GM21529 (cell line): Measurements from ENCODE around the gene PADI1.

Experiments used
- ATAC-seq: cut with Tn5 transposase; IDR thresholded peaks from one replicate; pipeline ENCODE4 v1.9.1; 2021; ENCODE audit not compliant: unreplicated experiment

The PADI1 gene

DNA sequence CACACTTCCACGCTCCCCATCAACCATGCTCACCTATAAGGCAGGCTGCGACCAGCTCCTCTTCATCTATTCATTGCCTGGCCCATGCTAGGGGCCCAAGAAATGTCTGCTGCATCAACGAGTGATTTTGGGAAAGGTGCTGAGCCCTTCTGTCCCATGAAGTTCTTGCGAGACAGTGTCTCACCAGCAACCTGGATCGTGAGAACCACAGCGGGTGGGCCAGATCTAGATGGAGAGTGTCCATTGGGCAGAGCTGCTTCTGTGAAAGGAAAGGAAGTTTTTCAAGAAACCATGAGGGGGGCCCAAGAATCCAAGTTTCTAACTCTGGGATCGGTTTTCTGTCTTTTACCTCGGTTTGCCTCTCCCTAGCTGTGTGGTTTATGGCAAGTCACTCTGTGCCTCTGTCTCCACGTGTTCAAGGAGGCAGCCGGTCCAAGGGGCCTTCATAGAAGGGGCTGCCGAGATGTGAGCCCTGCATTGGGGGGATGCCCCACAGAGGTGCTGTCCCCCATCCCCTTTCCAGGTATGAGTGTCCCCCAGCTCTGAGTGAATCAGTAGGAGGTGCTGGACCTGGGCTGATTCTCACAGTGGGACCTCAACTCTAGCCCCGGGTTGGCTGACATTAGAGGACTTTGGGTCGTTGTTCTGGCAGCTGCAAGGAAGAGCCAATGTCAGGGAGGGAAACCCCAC is 8.3 kb upstream of the PADI1 start:
- no peak for ATAC-seq

DNA sequence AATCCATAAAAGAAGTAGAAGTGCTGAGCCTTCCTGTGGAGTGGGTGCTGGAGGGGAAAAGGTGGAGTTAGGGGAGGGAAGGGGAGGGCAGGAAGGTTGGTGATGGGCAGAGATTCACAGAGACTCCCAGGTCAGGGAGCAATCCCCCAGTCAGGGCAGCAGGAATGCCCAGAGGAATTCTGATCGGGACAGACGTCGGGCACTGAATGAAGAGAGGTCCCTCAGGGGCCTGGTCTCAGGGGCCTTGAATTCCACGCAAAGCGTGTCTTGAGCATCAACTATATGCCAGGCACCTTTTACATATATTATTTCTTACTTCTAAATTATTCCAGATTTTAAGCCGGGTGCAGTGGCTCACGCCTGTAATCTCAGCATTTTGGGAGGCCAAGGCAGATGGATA is 7.2 kb upstream of the PADI1 start:
- ATAC-seq, result no peak

DNA sequence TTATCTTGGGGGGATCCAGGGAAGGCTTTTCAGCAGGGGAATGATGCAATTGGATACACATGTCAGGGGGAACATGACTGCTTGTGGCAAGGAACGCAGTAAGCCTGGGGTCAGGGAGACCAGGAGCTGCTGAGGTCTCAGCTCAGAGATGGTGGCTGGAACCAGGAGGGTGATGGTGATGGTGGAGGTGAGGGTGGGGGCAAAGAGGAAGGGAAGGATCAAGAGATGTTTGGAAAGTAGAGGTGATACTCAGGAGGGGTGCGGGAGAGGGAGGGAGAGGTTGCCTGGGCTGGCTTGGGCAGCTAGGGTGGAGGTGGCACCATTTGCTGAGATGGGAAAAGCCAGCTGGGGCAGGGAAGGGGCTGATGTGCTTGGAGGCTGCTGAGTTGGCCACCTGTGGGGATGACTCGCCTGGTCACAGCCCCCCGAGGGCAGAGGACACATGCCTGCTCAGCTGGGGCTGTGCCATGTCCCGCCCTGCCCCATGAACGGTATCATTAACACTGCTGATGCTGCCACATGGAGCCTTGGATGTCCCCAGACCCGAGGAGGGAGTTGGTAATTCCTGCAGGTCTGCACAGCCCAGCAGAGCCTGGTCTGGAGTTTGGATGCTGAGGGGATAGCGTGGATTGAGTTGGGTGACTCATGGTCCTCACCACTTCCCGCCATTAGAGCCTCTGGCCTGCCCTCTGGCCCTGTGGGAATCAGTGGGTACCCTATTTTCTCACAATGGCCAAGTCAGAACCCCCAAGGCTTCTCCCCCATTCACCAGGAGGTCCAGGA is 6.3 kb upstream of the PADI1 start:
- ATAC-seq, result no peak

DNA sequence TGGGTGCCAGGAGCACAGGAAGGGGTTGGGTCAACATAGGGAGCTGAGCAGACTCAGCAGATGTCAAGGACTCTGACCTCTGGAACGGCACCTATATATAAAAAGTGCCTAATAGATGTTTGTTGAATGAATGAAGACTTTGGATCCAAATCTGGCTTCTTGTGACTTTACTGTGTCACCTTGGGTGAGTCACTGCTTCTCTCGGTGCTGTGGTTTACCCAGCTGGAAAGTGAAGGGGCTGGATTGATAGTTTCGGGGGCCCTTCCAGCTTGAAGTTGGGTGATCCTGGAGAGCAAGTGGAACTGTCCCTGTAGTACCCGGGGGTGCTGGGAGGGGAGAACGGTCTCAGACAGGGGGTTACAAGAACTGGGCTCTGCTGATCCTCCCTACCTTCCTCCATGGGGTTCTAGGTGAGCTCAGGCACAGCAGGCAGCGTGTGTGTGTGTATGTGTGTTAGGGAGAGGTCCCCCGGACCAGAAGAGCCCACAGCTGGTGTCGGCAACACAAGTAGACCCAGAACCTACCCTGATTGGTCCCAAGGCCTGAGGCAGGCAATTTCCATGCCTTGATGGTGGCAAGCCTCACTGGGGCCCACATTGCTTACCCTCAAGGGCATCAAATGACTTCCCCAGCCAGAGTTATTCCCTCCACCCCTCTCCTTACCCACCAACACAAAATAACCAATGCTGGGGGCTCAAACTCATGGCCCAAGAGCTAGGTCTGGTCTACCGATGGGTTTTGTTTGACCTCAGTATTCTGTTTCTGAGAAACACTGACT is 5.5 kb upstream of the PADI1 start:
- no peak for ATAC-seq

DNA sequence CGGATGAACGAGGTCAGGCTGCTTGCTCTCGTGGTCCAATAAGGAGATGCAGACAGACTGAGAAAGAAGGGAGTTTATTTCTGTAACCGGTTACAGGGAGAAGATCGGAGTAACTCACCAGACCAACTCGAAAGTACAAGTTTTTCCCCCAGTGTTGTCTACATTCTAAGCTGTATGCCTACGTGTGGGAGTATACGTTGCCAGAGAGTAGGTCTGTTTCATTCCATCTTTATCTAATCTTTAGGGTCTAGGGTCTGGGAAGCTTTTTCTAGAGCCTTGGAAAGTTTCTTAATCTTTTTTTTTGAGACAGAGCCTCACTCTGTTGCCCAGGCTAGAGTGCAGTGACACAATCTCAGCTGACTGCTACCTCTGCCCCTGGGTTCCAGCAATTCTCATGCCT is 4.7 kb upstream of the PADI1 start:
- no peak for ATAC-seq

DNA sequence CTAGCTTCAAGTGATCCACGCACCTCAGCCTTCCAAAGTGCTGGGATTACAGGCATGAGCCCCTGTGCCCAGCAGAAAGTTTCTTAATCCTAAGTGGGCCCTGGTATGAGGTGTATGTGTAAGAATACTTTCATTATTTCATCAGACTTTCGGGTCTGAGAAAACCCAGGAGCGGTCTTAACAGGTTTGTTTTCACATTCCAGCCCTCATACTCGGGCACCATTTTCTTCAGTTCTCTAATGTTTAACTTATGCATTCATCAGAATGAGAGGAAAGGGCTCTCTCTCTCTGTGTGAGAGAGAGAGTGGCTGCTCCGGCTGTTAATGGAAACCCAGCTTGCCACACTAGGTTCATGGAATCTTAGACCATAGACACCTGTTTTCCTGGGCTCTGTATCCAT is 4.2 kb upstream of the PADI1 start:
- ATAC-seq, result no peak

DNA sequence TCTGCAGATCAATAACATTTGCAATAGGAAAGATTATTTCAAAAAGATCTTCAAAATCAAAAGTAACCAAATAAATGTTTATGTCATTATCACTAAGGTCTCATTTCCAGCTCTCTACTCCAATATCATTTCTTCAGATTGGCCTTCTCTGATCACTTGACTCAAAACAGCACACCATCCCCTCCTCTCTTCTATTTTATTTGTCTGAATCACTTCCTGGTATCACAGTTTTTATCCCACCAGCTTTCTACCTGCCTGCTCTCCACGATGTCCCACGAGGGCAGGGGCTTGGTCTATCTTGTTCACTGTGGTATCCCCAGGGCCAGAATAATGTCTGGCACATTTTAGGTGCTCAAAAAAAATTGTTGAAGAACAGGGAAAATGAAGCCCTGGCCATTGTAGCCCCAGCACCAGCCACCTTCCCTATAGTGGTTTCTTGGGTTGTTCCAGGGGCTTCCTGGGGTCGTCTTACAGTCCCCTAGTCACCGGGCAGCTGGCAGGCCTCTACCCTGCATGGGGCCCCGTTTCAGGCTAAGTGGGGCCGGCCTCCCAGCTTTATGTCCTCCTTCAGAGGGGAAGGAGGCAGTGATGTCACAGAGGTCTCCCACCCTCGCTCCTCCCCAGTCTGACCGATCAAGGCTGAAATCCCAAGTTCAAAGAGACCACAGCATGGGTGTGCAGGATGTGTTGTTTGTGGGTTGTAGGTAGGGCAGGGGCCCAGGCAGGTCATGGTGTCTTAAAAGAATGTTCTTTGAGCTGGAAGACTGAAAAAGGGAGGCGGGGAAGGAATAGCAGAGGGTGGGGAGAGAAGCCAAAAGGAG is 3.5 kb upstream of the PADI1 start:
- no peak for ATAC-seq

DNA sequence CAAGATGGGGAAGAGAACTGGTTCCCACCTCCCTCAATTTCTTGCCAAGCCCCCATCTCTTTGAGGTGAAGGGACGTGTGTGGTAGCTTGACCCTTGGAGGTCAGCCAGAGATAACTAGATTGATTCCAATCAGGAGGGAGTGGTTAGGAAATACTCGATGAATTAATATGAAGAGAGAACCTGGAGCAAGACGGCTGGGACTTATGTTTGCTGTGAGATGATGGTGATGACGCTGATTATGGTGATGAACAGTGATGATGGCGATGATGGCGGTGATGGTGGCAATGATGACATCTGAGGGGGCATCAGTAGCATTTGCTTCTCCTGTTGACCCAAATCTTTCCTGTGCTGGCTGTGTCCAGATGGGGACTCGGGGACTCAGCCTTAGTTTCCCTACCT is 724 bp downstream of the PADI1 start:
- ATAC-seq, result no peak

DNA sequence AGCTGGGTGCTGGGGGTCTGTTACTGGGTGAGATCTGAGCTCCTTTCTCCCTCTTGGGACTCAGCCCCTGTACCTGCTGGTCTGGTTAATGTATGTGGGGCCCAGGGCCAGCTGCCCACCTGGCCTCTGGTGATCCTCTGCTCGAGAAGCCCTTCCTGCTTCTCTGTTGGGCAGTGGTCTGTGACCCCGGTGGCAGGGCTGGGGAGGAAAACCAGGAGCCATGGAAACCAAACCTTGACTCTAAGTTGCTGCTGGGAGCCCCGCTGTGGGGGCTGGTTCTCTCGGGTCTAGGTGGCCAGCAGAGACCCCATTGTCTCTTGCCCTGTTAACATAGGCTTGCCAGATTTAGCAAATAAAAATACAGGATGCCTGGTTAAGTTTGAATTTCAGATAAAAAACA is 1.3 kb downstream of the PADI1 start:
- ATAC-seq, result no peak

DNA sequence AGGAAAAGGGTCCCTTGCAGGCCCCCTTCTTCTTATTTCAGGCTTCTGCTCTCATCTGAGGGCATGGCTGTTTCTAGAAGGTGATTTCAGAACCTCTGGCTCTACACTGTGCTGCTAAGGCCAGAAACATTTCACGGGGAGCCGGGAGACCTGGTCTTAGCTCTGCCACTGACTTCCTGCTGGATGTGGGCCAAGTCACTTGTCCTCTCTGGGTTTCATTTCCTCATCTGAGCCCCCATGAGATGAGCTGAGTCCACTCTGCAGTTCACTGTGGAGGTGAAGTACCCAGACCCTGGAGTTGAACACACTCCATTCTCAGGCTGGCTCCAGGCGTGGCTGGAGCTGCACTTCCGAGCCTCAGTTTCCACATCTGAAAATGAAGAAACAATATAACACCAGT is 2.1 kb downstream of the PADI1 start:
- peak; percentile 58 for ATAC-seq

DNA sequence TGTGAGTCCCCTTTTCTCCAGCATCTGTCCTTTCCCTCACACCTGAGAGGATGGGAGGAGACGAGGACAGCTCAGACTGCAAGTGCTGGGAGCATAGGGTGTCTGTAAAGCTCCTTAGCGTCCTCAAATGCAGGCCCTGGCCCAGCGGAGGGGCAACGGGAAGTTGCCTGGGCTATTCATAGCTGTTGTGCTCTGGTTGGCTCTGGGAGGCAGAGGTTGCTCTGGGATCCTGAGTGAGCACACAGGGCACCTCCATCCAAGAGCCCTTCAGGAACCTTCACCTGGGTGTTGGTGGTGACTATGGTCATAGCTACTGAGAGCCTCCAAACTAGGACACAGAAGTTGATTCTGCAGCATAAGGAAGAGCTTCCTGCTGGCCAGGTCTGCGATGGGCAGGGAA is 2.6 kb downstream of the PADI1 start:
- no peak for ATAC-seq

DNA sequence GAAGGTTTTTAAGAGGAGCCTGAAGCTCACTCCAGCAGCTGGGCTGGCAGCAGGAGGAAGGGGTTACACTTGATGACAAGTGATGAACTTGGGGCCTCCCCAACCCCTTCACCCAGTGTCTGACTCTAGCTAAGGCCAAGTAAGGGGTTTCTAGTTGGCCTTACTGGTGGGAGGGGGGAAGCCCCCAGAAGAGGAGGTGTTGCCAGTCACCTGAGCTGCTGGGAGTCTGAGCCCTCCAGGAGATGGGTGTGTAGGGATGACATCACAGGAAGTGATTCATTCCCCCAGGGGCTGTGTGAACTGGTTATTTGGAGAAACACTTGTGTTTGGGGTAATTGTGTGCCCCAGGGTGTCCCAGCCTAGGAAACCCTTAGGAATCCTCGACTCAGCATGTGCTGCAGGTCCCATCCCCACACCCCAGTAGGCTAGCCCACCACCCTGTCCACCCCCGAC is 3.1 kb downstream of the PADI1 start:
- ATAC-seq, result peak; percentile 63

DNA sequence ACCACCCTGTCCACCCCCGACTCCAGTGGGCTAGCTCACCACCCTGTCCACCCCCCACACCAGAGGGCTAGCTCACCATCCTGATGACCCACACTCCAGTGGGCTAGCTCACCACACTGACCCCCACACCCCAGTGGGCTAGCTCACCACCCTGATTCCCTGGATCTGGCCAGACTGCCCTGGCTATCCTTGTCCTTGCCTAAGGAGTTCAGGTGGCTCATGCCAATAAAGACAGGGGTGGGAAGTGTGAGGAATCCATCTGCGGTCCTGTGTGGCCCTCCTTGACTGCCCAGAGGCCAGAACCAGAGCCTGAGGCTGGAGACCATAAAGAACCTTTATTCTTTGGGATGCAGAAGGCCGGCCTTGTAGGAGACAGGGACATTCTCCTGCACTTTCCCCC is 3.6 kb downstream of the PADI1 start:
- ATAC-seq, result no peak

DNA sequence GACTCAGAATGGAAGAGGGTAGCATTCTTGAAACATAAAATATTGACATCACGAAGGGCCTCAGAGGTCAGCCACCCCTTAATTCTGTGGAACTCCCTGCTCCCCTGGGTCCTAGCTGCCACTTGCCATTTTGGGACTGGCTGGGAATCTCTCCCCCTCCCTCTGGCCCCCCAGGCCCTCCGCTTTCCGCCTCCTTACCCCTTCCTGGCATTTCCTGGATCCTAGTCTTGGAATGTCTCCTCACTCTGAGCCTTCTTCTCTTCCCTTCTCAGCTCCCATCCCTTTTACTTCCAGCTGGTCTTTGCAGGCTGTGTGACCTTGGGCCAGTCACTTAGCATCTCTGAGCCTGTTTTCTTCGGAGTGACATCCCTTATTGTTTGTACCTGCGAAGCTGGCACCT is 4.5 kb downstream of the PADI1 start:
- no peak for ATAC-seq

DNA sequence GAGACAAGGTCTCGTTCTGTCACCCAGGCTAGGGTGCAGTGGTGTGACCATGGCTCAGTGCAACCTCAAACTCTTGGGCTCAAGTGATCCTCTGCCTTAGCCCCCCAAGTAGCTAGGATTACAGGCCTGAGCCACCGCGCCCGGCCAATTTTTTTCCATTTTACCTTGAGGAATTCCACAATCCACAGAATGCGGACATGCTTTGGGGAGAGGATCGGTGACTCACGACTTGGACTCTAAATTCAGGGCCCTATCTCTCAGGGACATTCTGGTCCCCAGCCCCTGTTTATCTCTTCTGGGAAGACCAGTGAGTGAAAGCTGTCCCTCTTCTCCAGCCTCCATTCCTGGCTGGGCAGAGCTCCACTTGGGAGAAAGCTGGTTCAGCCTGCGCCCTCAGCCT is 5.2 kb downstream of the PADI1 start:
- no peak for ATAC-seq

DNA sequence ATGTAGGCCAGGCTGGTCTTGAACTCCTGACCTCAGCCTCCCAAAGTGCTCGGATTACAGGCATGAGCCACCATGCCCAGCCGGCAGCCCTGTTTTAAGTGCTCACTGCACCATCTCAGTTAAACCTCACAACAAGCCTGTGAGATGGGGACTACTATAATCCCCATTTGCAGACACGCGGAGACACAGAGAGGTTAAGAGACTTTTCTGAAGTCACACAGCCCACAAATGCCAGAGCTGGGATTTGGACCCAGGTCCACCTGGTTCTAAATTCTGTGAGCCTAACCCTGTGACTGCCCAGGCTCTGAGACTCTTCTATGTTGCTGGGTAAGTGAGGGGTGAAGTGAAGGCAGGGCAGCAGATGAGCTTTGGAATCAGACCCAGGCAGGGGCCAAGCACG is 6.4 kb downstream of the PADI1 start:
- ATAC-seq, result no peak

DNA sequence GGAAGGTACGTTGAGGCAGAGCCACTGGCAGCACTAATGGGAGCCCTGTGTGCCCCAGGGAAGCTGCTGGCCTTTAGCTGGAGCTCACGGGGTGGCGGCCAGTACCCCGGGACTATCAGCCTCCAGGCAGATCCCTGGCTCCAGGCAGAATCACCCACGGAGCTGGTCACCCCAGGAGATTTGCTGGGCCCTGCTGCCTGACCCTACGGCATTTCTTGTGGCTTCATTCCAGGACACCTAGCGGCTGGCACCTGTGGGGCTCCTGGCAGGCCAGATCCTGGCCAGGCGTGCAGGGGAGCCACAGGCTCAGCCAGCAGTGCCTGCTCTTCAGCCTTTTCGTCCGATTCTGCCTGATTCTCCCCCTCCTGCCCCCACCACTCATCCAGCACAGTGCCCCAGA is 7.1 kb downstream of the PADI1 start:
- no peak for ATAC-seq

DNA sequence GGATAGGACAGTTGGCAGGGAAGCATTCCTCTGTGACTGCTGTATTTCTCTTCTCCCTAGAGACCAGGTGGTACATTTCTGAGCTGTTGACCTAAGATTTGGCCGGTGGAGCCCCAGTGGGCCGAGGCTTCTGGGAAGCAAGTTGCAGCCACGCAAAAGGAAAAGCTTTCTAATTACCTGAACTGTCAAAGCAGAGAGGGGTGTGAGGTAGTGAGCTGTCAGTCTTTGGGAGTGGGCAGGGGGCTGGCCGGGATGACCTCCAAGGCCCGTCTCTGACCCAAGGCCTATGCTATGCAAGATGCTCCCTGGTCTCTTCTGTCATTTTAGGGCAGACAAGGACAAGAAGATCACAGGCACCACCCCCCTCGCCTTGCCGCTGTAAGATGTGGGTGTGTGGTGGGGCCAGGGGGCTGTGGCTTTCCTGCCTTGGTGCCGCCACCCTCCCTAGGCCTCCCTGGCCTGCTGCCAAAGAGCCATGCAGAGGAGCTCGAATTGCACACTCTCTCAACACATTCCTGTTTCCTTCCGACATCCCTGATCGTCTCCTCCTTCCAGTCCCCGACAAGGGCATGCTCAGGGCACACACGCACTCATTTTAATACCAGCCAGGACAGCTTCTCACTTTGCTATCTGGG is 7.7 kb downstream of the PADI1 start:
- no peak for ATAC-seq

DNA sequence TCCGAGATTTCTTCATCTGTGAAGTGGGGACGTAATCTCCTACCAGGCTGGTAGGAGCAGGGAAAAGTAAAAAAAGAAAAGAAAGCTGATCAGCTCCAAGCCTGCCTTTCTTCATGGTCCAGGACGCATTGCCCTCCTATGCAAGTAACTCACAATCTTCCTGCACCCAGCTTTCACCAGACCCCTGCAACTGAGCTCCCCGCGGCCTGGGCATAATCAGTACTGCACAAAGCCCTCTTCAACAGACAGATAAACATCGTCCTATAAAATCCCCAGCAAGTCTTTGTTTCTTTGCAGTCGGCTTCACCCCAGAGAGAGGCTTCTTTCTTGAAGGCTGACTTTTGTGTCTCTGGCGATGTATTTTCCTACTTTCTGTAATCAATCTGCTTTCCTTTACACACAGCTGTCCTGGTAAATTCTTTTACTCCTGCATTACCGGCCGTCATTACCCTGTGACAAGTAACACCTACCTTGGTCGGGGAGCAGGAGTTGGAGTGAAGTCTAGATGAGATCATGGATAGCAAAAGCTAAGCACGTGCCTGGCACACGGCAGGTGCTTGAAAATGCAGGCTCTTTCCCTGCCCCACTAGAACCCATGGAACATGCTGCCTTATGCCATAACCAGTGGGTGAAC is 8.3 kb downstream of the PADI1 start:
- no peak for ATAC-seq

DNA sequence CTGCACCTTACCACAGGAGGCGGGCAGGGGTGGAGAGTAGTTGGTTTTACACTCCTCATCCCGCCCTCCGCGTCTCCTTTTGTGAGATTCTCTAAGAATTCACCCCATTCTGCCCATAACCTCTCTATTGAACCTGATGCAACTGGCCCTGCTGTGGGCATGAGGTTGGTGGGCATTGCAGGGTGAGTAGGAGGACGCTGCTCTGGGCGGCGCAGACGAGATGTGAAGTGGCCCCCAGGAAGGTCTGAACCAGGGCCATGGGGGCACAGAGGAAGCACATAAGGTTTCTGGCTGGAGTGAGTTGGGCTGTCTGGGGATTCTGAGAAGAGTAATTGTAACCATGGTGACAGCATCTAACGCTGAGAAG is 8.8 kb downstream of the PADI1 start:
- ATAC-seq, result no peak
